ENCODE measurements around the gene TXNDC11. TPM values are rescaled to one million over a fixed set of nuclear protein-coding genes. Genes with fewer than 3 reads are reported as not detected.

Gene TXNDC11
- total and polyA plus RNA-seq, 9 of the 15 experiments (the other 6 are each of a cell fraction or from before 2014, with no cell fraction given), result 0.66 to 32.6 (median 26.2) TPM

DNA sequence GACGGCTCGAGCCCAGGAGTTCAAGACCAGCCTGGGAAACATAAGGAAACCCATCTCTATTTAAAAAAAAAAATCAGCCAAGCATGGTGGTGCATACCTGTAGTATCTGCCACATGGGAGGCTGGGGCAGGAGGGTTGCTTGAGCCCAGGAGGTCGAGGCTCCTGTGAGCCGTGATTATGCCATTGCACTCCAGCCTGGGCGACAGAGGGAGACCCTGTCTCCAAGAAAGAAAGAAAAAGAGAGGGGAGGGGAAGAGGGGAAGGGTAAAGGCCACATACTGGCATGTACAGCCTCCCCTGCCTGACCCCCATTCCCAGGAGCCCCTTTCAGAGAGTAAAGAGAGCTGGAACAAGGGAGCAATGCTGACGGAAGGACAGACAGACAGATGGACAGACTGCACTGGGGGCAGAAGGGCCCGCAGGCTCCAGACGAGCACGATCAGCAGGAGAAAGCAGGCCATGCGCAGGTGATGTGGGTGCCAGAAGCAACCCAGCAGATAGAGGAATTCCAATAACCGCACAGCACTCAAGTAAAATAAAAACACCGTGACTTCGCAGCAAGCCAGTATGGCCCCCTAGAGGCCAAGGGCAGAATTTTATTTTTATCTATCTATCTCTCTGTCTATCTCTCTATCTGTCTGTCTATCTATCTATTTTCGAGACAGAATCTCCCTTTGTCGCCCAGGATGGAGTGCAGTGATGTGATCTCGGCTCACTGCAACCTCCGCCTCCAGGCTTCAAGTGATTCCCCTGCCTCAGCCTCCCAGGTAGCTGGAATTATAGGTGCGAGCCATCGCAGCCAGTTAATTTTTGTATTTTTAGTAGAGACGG is 101.5 kb downstream of the TXNDC11 start:
- 12% methylated on average over 19 of the region's 20 CpGs for WGBS (ENCODE audit: insufficient coverage, low coverage, missing lambda C conversion rate)
- peak; percentile 70 for ATAC-seq
- no peak overlapping the region for H2AFZ ChIP-seq (ENCODE audit: low read depth, low read length)
- H3K4me1 ChIP-seq (replicated peaks in 1 of 2; ENCODE audit: control insufficient read depth in 2 of 2, insufficient read depth in 2 of 2, low read length in 2 of 2), result peaks cover 0 to 10% of the 10 kb centered on the region in 2 experiments; a peak in 3 of 5 replicates
- H3K9me1 ChIP-seq (ENCODE audit: control insufficient read depth, insufficient read depth, low read length), result no peaks in the 10 kb centered on the region
- intact Hi-C loops (cut with micrococcal nuclease) (loop anchor here (1.0 kb wide), 2 partner anchors 31 to 109 kb away; no protein-coding TSS in a partner anchor), in situ Hi-C loops (cut with MboI) (no loop called here)
- ChIA-PET CTCF (ENCODE audit: low intra/inter-chr PET ratio) (interaction anchor here (1.0 to 3.1 kb wide), 3 partner anchors 74 to 233 kb away, joined by 3 to 20 read pairs (median 6); no protein-coding TSS in a partner anchor), POLR2A (interaction anchor here (0.7 kb wide), 1 partner anchor 25 kb away, joined by 3 read pairs; no protein-coding TSS in a partner anchor)
- peak; percentile 29 for FAIRE-seq
- H4K20me1 ChIP-seq (replicated peaks; ENCODE audit: control insufficient read depth, insufficient read depth, low read length), result 0 out of 2 replicates have a peak, but pooled peaks cover 6% of the 10 kb centered on the region
- no peaks in the 10 kb centered on the region for H3K9me3 ChIP-seq (replicated peaks; ENCODE audit: control insufficient read depth, insufficient read depth, low read depth, low read length)
- H3K27me3 ChIP-seq (ENCODE audit: control insufficient read depth in 2 of 2, insufficient read depth in 2 of 2, low read length in 2 of 2), result peaks cover 5 to 35% of the 10 kb centered on the region in 2 experiments; a peak in 4 of 5 replicates
- no peaks in the 10 kb centered on the region for H3K36me3 ChIP-seq (ENCODE audit: control insufficient read depth, insufficient read depth, low read length)
- H3K4me3 ChIP-seq, result no peak overlapping the region
- no TSS peak for BruUV-seq (replicated peaks)
- no peak overlapping the region for H3K4me2 ChIP-seq (ENCODE audit: insufficient read depth, low read length)
- H3K9ac ChIP-seq (ENCODE audit: insufficient read depth in 1 of 2, low read depth in 2 of 2, low read length in 2 of 2), result no peak overlapping the region
- H3K79me2 ChIP-seq (ENCODE audit: control insufficient read depth, insufficient read depth, low read length), result no peaks in the 10 kb centered on the region
- peak in 3 of 4 experiments; percentile 34 to 50 (median 39) for DNase-seq (ENCODE audit: extremely low read depth in 1 of 4, low spot score in 3 of 4)
- H3K27ac ChIP-seq (ENCODE audit: extremely low read depth, low read depth, low read length), result no peak overlapping the region
- 0 out of 2 replicates have a peak, but pooled peaks have one; percentile 18 for TF ChIP-seq JUN (IDR thresholded peaks at IDR 0.05; ENCODE audit: borderline replicate concordance, low read depth, low read length)
- TF ChIP-seq JUN (CRISPR knock-in tag; IDR thresholded peaks at IDR 0.05; ENCODE audit: borderline replicate concordance), result no peak
- TF ChIP-seq, protein P1, sequence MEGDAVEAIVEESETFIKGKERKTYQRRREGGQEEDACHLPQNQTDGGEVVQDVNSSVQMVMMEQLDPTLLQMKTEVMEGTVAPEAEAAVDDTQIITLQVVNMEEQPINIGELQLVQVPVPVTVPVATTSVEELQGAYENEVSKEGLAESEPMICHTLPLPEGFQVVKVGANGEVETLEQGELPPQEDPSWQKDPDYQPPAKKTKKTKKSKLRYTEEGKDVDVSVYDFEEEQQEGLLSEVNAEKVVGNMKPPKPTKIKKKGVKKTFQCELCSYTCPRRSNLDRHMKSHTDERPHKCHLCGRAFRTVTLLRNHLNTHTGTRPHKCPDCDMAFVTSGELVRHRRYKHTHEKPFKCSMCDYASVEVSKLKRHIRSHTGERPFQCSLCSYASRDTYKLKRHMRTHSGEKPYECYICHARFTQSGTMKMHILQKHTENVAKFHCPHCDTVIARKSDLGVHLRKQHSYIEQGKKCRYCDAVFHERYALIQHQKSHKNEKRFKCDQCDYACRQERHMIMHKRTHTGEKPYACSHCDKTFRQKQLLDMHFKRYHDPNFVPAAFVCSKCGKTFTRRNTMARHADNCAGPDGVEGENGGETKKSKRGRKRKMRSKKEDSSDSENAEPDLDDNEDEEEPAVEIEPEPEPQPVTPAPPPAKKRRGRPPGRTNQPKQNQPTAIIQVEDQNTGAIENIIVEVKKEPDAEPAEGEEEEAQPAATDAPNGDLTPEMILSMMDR (IDR thresholded peaks at IDR 0.05 in 2 of 3, conservative IDR thresholded peaks at IDR 0.05 in 1 of 3; ENCODE audit: insufficient read depth in 2 of 3, low read depth in 1 of 3, low read length in 3 of 3), result peak; percentile 64 to 85 (median 83)
- TF ChIP-seq KLF16 (IDR thresholded peaks at IDR 0.05), result peak; percentile 38; the same call in 1 of the 2 replicates
- TF ChIP-seq CREB5 (CRISPR knock-in tag; IDR thresholded peaks at IDR 0.05), result no peak
- TF ChIP-seq MTA1 (IDR thresholded peaks at IDR 0.05; ENCODE audit: borderline replicate concordance), result peak; percentile 60; the same call in 1 of the 2 replicates
- TF ChIP-seq SMAD4 (CRISPR knock-in tag; conservative IDR thresholded peaks at IDR 0.05), result peak; percentile 53
- TF ChIP-seq BMI1 (IDR thresholded peaks at IDR 0.05; ENCODE audit: low read length), result no peak
- TF ChIP-seq CTBP1 (IDR thresholded peaks at IDR 0.05; ENCODE audit: borderline replicate concordance), result peak; percentile 35; the same call in 1 of the 2 replicates
- TF ChIP-seq, protein P2, sequence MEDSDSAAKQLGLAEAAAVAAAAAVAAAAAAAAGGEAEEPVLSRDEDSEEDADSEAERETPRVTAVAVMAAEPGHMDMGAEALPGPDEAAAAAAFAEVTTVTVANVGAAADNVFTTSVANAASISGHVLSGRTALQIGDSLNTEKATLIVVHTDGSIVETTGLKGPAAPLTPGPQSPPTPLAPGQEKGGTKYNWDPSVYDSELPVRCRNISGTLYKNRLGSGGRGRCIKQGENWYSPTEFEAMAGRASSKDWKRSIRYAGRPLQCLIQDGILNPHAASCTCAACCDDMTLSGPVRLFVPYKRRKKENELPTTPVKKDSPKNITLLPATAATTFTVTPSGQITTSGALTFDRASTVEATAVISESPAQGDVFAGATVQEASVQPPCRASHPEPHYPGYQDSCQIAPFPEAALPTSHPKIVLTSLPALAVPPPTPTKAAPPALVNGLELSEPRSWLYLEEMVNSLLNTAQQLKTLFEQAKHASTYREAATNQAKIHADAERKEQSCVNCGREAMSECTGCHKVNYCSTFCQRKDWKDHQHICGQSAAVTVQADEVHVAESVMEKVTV (CRISPR knock-in tag; IDR thresholded peaks at IDR 0.05), result peak; percentile 36; the same call in 1 of the 2 replicates
- TF ChIP-seq ADNP (tag; IDR thresholded peaks at IDR 0.05), result 0 out of 2 replicates have a peak, but pooled peaks have one; percentile 24
- TF ChIP-seq JUND (IDR thresholded peaks at IDR 0.05; ENCODE audit: borderline replicate concordance, low read depth, low read length), result peak; percentile 18; the same call in 1 of the 2 replicates
- TF ChIP-seq JUND (tag; IDR thresholded peaks at IDR 0.05; ENCODE audit: borderline replicate concordance, low read depth, low read length), result no peak
- TF ChIP-seq ZNF217 (CRISPR knock-in tag; IDR thresholded peaks at IDR 0.05), result no peak
- 0 out of 2 replicates have a peak, but pooled peaks have one; percentile 6 for TF ChIP-seq EP300 (IDR thresholded peaks at IDR 0.05; ENCODE audit: low read length)
- peak; percentile 24; the same call in 1 of the 2 replicates for TF ChIP-seq BCOR (IDR thresholded peaks at IDR 0.05)
- TF ChIP-seq RNF2 (IDR thresholded peaks at IDR 0.05), result no peak
